ENCODE measurements around the gene DGLUCY.

The DGLUCY gene

DNA sequence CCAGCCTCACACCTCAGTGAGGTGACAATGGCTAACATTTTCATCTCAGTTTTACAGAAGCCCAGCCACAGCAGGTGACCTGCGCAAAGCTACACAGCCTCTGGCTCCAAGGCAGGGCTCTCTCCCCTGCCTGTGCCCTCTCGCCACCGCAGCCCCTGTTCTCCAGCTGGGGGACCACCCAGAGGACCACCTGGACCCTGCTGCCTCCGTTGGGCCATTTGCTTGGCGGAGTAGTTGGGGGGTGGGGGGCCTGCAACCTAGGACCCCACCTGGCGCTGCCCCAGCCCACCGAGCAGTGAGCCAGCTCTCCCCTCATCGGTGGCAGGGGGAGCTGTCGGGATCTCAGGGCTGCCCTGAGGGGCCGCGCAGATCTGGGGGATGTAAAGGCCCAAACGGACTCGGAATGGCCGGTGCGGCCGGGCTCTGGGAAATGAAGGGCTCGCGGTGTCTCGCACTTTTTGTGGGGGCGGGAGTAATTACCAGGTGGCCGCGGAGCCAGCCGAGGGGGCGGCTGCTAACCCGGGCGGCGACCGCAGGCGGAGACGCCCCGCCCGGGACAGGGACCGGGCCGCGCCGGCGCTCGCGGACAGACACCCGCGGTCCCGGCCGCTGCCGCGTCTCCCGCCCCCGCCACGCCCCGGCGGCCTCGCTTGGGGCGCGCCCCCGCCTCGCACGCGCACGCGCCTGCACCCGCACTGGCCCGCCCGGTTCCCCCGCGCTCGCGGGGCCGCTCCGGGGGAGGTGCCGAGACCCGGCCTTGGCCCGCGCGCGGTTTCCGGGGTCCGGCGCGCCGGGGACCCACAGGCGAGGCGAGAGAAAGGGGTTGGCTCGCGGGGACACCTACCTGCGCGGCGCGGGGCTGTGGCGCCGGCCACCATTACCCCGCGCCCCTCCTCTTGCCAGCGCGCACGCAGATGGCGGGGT is 139.3 kb downstream of the DGLUCY start:
- Histone ChIP-seq H3K27me3 (ENCODE audit: insufficient read depth, insufficient read length) (peaks cover 29% of the 10 kb centered on the region), H3K36me3 (ENCODE audit: insufficient read depth, insufficient read length, low read length) (no peaks in the 10 kb centered on the region), H3K4me3 (ENCODE audit: insufficient read length, low read depth) (peak overlapping the region; percentile 47), H3K9me3 (ENCODE audit: insufficient read depth, low read length) (no peaks in the 10 kb centered on the region), H3K4me1 (ENCODE audit: insufficient read depth, insufficient read length) (peaks cover 13% of the 10 kb centered on the region), H3K9ac (ENCODE audit: insufficient read length, low read depth) (peak overlapping the region; percentile 56)
- no peak for DNase-seq (ENCODE audit: low read depth, low spot score)
- TF ChIP-seq ZNF274 (IDR thresholded peaks at IDR 0.05; ENCODE audit: low read depth, low read length) (no peak), YY1 (IDR thresholded peaks at IDR 0.05; ENCODE audit: insufficient read depth, insufficient read length) (no peak), SUZ12 (IDR thresholded peaks at IDR 0.05; ENCODE audit: extremely low read depth, insufficient read depth, insufficient read length) (no peak)

DNA sequence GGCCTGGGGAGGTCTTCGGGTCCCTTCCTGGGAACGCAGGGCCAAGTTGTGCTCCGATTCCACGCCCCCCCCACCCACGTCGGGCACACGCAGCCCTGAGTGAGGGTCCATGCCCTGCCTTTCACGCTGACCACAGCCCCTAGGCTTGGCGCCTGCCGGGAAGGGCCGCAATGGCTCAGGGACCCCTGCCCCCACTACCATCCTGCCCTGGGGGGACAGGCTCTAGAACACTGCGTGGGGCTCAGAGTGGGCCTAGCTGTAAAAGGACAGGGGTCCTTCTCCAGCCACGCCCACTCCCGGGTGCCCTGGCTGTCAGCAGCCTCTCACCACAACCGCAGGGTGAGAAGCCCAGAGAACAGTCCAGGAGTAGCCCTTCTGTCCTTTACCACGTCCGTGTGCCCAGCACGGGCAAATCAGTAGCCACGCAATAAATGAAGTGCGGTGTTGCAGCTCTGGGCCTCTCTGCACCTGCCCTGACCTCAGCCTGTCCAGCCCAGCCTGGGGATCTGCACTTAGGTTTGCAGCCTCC is 140.0 kb downstream of the DGLUCY start:
- peaks cover 29% of the 10 kb centered on the region for H3K27me3 ChIP-seq (ENCODE audit: insufficient read depth, insufficient read length)
- no peaks in the 10 kb centered on the region for H3K9me3 ChIP-seq (ENCODE audit: insufficient read depth, low read length)
- no peaks in the 10 kb centered on the region for H3K36me3 ChIP-seq (ENCODE audit: insufficient read depth, insufficient read length, low read length)
- H3K4me3 ChIP-seq (ENCODE audit: insufficient read length, low read depth) = peak overlapping the region; percentile 47
- DNase-seq (ENCODE audit: low read depth, low spot score) = no peak
- H3K9ac ChIP-seq (ENCODE audit: insufficient read length, low read depth) = peak overlapping the region; percentile 56
- no peak for TF ChIP-seq YY1 (IDR thresholded peaks at IDR 0.05; ENCODE audit: insufficient read depth, insufficient read length)
- peaks cover 13% of the 10 kb centered on the region for H3K4me1 ChIP-seq (ENCODE audit: insufficient read depth, insufficient read length)

DNA sequence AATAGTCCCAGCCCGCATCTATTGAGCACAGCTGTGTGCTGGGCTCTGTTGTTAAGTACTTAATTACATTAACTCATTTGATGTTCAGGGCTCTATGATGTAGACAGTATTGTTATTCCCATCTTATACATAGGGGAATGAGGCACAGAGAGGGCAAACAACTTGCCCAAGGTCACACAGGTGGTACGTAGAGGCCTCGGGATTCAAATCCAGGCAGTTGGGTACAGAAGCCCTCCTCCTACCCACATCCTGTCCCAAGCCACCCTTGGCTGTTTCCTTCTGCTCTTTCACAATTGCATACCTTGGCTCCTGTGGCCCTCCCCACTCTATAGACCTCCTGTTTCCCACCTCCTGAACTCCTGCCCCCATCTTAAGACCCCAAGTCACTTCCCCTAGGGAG is 140.6 kb downstream of the DGLUCY start:
- H3K9me3 ChIP-seq (ENCODE audit: insufficient read depth, low read length) = no peaks in the 10 kb centered on the region
- no peak overlapping the region for H3K4me3 ChIP-seq (ENCODE audit: insufficient read length, low read depth)
- peaks cover 13% of the 10 kb centered on the region for H3K4me1 ChIP-seq (ENCODE audit: insufficient read depth, insufficient read length)
- TF ChIP-seq SUZ12 (IDR thresholded peaks at IDR 0.05; ENCODE audit: extremely low read depth, insufficient read depth, insufficient read length) (no peak), ZNF274 (IDR thresholded peaks at IDR 0.05; ENCODE audit: low read depth, low read length) (no peak), YY1 (IDR thresholded peaks at IDR 0.05; ENCODE audit: insufficient read depth, insufficient read length) (no peak)
- DNase-seq (ENCODE audit: low read depth, low spot score) = no peak
- H3K9ac ChIP-seq (ENCODE audit: insufficient read length, low read depth) = no peak overlapping the region
- H3K27me3 ChIP-seq (ENCODE audit: insufficient read depth, insufficient read length) = peaks cover 29% of the 10 kb centered on the region
- H3K36me3 ChIP-seq (ENCODE audit: insufficient read depth, insufficient read length, low read length) = no peaks in the 10 kb centered on the region

DNA sequence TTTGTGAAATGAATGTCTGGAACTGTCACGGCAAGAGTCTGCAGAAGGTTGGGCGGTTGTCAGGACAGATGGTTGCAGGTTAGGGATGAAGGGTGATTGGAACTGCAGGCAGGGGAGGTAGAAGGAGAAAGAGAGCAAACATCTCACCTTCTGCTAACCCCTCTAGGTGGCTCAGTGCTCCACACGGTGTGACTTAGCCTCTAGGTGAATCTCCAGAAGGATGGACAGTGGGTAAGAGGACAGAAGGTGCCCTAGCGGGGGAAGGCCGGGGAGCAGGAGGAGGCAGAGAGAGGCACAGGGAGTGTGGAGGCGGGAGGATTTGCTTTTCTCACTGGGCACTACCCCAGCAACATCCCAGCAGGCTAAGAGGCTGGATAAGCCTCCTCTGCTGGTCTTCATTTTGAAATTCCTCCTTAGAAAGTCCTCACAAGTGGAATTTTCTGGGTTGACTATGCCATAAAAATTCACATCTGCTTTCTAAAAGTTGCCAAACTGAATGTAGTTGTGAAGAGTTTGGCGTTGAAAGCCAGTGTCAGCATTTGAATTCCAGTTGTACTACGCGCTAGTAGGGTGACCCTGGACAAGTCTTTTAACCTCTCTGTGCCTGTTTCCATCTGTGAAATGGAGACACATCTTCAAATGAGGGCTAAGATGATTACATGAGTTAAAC is 141.3 kb downstream of the DGLUCY start:
- H3K9ac ChIP-seq (ENCODE audit: insufficient read length, low read depth) = no peak overlapping the region
- H3K27me3 ChIP-seq (ENCODE audit: insufficient read depth, insufficient read length) = peaks cover 29% of the 10 kb centered on the region
- H3K4me1 ChIP-seq (ENCODE audit: insufficient read depth, insufficient read length) = peaks cover 9% of the 10 kb centered on the region
- no peaks in the 10 kb centered on the region for H3K36me3 ChIP-seq (ENCODE audit: insufficient read depth, insufficient read length, low read length)
- H3K9me3 ChIP-seq (ENCODE audit: insufficient read depth, low read length) = no peaks in the 10 kb centered on the region
- no peak overlapping the region for H3K4me3 ChIP-seq (ENCODE audit: insufficient read length, low read depth)
- DNase-seq (ENCODE audit: low read depth, low spot score) = no peak
- TF ChIP-seq YY1 (IDR thresholded peaks at IDR 0.05; ENCODE audit: insufficient read depth, insufficient read length) (no peak), ZNF274 (IDR thresholded peaks at IDR 0.05; ENCODE audit: low read depth, low read length) (no peak), SUZ12 (IDR thresholded peaks at IDR 0.05; ENCODE audit: extremely low read depth, insufficient read depth, insufficient read length) (no peak)

DNA sequence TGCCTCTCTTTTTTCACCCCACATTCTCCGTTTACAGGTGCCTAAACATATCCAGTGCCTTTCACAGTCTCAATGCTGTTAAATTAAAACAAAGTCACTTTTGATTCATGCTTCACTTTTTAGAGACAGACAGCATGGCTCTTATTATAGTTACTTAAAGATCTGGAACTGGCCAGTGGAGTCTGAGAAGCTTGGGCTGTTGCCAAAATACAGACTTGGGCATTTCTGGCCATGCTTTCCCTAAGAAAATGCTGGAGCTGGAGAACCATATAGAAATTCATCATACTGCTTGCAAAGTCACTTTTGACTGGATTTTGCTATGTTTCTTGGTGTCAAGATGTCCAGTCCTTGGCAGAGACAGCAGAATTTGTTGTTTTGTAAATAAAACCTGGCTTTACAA is 142.8 kb downstream of the DGLUCY start:
- Histone ChIP-seq H3K9me3 (ENCODE audit: insufficient read depth, low read length) (no peaks in the 10 kb centered on the region), H3K36me3 (ENCODE audit: insufficient read depth, insufficient read length, low read length) (no peaks in the 10 kb centered on the region), H3K4me3 (ENCODE audit: insufficient read length, low read depth) (no peak overlapping the region), H3K9ac (ENCODE audit: insufficient read length, low read depth) (no peak overlapping the region), H3K4me1 (ENCODE audit: insufficient read depth, insufficient read length) (peaks cover 9% of the 10 kb centered on the region), H3K27me3 (ENCODE audit: insufficient read depth, insufficient read length) (peaks cover 28% of the 10 kb centered on the region)
- TF ChIP-seq ZNF274 (IDR thresholded peaks at IDR 0.05; ENCODE audit: low read depth, low read length) (no peak), YY1 (IDR thresholded peaks at IDR 0.05; ENCODE audit: insufficient read depth, insufficient read length) (no peak), SUZ12 (IDR thresholded peaks at IDR 0.05; ENCODE audit: extremely low read depth, insufficient read depth, insufficient read length) (no peak)
- DNase-seq (ENCODE audit: low read depth, low spot score) = no peak

DNA sequence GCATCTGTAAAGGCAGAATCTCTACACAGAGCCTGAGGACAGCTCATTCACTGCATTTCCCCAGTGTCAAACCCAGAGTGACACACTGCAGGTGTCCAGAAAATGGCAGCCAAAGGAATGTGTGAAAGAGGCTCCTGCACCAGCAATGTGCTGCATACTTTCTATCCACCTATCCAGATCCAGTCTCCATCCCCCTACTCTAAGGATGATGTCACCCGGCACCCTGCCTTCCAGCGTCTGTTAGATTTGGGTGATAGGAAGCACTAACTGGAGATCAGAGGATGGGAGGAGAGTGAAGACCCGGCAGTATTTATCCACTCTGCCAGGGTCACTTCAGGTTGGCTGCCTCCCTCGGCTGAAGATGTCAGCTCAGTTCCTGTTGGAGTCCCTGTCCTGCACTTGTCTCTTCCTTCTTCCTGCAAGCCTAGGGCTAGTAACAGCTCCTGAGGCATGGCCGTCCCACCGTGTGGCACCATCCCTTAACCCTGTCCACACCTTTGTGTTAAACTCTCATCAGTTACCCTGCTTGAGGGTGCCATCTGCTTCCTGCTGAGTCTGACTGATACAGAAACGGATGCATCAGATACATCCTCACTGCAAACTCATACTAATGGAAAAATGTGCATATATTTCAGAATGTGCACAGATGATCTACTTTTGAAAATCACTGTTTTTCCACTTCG is 143.6 kb downstream of the DGLUCY start:
- Histone ChIP-seq H3K4me3 (ENCODE audit: insufficient read length, low read depth) (no peak overlapping the region), H3K27me3 (ENCODE audit: insufficient read depth, insufficient read length) (peaks cover 22% of the 10 kb centered on the region), H3K9ac (ENCODE audit: insufficient read length, low read depth) (no peak overlapping the region), H3K9me3 (ENCODE audit: insufficient read depth, low read length) (no peaks in the 10 kb centered on the region), H3K4me1 (ENCODE audit: insufficient read depth, insufficient read length) (peaks cover 9% of the 10 kb centered on the region), H3K36me3 (ENCODE audit: insufficient read depth, insufficient read length, low read length) (no peaks in the 10 kb centered on the region)
- TF ChIP-seq SUZ12 (IDR thresholded peaks at IDR 0.05; ENCODE audit: extremely low read depth, insufficient read depth, insufficient read length) = no peak
- no peak for TF ChIP-seq ZNF274 (IDR thresholded peaks at IDR 0.05; ENCODE audit: low read depth, low read length)
- TF ChIP-seq YY1 (IDR thresholded peaks at IDR 0.05; ENCODE audit: insufficient read depth, insufficient read length) = no peak
- DNase-seq (ENCODE audit: low read depth, low spot score) = no peak

Data from NT2/D1 (cell line).